Measurements from ENCODE around the gene SHC3.

Gene SHC3

GRCh38 chr9:88995200-88995577 is 183.4 kb downstream of the SHC3 start:
- no peak for TF ChIP-seq CTCF (IDR thresholded peaks at IDR 0.05; ENCODE audit: borderline replicate concordance, insufficient read depth, low read depth, low read length)

GRCh38 chr9:88994469-88995199 is 184.0 kb downstream of the SHC3 start:
- H3K4me3 ChIP-seq (ENCODE audit: low read depth, low read length) = no peak overlapping the region
- no peak for TF ChIP-seq CTCF (IDR thresholded peaks at IDR 0.05; ENCODE audit: borderline replicate concordance, insufficient read depth, low read depth, low read length)

More at GRCh38 chr9:88995200-88995577, 183.4 kb downstream of the SHC3 start:
- H3K4me3 ChIP-seq (ENCODE audit: low read depth, low read length) = no peak overlapping the region

GRCh38 chr9:88993871-88994460 is 184.7 kb downstream of the SHC3 start:
- H3K4me3 ChIP-seq (ENCODE audit: low read depth, low read length) = no peak overlapping the region
- TF ChIP-seq CTCF (IDR thresholded peaks at IDR 0.05; ENCODE audit: borderline replicate concordance, insufficient read depth, low read depth, low read length) = no peak

GRCh38 chr9:88993327-88993726 is 185.3 kb downstream of the SHC3 start:
- H3K4me3 ChIP-seq (ENCODE audit: low read depth, low read length) = no peak overlapping the region
- TF ChIP-seq CTCF (IDR thresholded peaks at IDR 0.05; ENCODE audit: borderline replicate concordance, insufficient read depth, low read depth, low read length) = no peak

- no peak for TF ChIP-seq CTCF (IDR thresholded peaks at IDR 0.05; ENCODE audit: borderline replicate concordance, insufficient read depth, low read depth, low read length)
- no peak overlapping the region for H3K4me3 ChIP-seq (ENCODE audit: low read depth, low read length)
These were observed 186.1 kb downstream of the SHC3 start for GRCh38 chr9:88992556-88992955.

GRCh38 chr9:88991066-88992034 is 187.3 kb downstream of the SHC3 start, which contains the start of gene S1PR3:
Gene S1PR3 (plus strand): TSS chr9:88991468. CDS start chr9:89001201, 9,733 bp downstream.
- no peak within 1 kb of the TSS for H3K4me3 ChIP-seq (ENCODE audit: low read depth, low read length)
- TF ChIP-seq CTCF (IDR thresholded peaks at IDR 0.05; ENCODE audit: borderline replicate concordance, insufficient read depth, low read depth, low read length) = no peak
